Stimulated activated CD4-positive, alpha-beta T cell treated with anti-CD3 and anti-CD28 coated beads, TNF-alpha, amount 100 ng/mL, for 24 hours (primary cell): ENCODE data around the gene OOSP2.

ENCODE experiments used
- DNase-seq, 3 experiments: peaks; one replicate each; pipeline ENCODE4 v3.0.0-alpha.2; 2020; ENCODE audit warnings: low read depth in 3 of 3

OOSP2 gene

DNA sequence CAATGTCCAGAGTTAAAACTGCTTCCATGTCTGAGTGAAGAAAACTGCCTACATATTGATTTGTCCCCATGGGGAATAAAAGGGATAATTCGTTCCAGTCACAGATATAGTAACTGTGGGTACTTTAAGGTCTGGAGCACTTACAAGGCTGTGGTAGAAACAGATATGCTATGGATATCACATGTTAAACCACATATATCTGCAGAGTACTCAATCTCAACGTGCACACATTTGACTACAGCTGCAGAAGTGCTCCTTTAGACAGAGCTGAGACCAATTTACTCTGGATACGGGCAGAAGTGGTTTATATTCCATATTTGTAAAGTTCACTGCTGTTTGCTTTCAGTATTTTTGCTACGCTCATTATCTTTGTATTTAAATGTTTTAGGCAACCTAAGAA lies 38.5 kb downstream of the OOSP2 start:
- DNase-seq = no peak

DNA sequence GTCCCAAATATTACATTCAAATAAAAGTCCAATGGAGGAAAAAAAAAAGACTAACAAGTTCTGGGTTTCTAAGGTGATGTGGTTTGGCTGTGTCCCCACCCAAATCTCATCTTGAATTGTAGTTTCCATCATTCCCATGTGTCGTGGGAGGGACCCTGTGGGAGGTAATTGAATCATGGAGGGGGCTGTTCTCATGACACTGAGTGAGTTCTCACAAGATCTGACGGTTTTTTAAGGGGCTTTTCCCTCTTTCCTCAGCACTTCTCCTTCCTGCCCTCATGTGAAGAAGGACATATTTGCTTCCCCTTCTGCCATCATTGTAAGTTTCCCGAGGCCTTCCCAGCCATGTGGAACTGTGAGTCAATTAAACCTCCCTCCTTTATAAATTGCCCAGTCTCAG lies 40.3 kb downstream of the OOSP2 start:
- DNase-seq = no peak

DNA sequence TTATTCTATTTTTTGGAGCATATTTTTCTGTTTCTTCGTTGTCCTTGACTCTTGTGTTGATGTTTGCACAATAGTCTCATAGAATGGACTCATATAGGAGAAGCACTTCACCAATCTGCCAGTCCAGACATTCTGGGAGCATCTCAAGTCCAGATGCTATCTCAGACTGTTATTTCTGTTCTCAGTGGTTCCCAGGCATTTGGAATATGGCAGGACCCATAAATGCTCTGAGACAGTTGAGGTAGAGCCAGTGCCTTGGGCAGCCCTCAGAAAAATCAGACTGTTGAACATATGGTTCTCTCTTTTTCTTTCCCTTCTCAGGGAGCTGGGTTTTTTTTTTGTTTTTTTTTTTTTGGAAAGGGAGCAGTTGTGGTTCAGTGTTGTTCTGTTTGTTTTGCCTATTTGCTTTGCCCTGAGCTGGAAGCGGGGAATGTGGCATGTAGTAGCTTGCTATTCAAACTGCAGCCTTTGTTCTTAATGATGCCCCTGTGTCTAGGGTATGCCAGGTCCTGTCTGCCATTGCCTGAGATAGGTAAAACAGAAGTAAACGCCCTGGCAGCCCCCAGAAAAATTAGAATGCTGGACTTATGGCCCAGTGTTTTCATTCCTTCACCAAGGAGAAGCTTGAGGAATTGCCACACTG lies 44.5 kb downstream of the OOSP2 start:
- DNase-seq = no peak

DNA sequence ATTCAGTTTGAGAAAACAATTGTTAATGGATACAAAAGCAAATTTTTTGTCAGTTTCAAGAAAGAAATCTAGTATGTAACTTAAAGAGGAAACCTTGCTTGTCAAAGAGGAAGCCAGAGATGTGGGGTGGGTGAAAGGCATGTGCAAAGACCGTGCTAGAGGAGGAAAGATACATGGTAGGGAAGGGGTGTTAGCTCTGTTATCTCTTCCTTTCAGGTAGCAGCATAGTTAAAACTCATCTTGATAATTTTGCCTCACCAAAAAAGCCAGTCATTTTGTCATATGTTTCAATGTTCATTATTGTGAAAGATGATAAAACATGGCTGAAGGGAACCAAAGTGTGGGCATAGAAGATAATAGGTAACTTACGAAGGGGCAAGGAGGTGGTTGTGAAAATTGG lies 45.7 kb downstream of the OOSP2 start:
- no peak for DNase-seq

DNA sequence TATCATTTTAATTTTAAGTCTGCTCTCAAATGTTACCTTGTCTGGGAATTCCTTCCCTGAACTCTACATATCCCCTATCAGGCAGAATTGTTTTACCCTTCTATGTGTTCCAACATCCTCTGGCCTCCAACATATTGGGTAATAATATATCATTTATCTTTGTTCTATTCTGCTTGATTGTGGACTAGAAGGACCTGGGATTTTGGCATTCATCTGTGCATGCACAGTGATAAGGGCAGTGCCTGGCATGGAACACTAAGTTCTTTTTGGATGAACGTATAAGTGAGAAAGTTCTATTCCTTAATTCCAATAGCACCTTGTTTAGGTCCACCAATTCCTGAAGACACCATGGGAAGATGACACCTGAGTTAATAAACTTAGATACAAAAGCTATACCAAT lies 47.0 kb downstream of the OOSP2 start:
- DNase-seq = no peak

DNA sequence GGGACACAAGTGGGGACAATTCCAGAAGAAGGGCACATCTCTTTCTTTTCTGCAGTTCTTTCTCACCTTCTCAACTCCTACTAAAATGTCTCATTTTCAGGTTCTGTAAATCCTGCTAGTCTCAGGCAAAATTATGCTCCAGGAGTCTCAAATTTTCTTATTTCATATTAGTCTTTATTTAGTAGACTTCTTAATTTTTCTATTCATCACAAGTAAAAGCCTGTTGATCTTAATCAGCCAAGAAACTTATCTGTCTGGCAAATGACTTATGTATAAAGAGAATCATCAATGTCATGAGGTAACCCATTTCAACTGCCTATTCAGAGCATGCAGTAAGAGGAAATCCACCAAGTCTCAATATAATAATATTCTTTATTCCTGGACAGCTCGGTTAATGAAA lies 48.2 kb downstream of the OOSP2 start, which contains the start of gene MS4A2:
Gene MS4A2 (plus strand): TSS at position 301 of the 400 bp plus-strand sequence. CDS start 102 bp downstream, outside the sequence.
- no peak for DNase-seq

DNA sequence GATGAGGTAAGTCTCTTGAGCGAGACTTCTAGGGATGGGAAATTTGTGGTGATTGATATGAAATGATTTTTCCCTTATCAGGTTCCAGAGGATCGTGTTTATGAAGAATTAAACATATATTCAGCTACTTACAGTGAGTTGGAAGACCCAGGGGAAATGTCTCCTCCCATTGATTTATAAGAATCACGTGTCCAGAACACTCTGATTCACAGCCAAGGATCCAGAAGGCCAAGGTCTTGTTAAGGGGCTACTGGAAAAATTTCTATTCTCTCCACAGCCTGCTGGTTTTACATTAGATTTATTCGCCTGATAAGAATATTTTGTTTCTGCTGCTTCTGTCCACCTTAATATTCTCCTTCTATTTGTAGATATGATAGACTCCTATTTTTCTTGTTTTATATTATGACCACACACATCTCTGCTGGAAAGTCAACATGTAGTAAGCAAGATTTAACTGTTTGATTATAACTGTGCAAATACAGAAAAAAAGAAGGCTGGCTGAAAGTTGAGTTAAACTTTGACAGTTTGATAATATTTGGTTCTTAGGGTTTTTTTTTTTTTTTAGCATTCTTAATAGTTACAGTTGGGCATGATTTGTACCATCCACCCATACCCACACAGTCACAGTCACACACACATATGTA lies 55.4 kb downstream of the OOSP2 start:
- no peak for DNase-seq

DNA sequence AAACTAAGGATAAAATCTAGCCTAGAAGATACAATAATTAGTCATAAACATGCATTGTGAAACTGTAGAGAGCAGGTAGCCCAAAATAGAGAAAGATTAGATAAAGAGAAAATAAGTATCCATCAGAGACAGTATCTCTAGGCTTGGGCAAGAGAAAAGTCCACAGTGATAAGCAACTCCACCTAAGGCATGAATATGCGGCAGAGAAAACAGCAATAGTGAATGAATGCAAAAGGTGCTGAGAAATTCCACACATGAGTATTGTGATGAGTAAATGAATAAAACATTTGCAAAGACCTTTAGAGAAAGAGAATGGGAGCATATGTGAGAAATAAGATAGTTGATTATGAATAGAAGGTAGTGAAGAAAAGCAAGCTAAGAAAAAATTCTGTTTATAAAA lies 57.0 kb downstream of the OOSP2 start:
- no peak for DNase-seq
